Superior temporal gyrus (tissue), 1 donor: ENCODE measurements around the gene CHAD.
"Not testable (repeated sequence)": the region's sequence is repeated elsewhere in the genome, so short reads cannot be mapped to it uniquely, and the experiment has no call there.

Experiments used
- DNase-seq: peaks from one replicate; pipeline ENCODE4 v3.0.0-alpha.2; 2016; ENCODE audit errors: extremely low spot score

Gene CHAD

GRCh38 chr17:50495217-50495823 is 26.6 kb upstream of the CHAD start:
- no peak for DNase-seq

- no peak for DNase-seq
Observed at GRCh38 chr17:50493744-50494143, 25.1 kb upstream of the CHAD start.

- DNase-seq, result no peak
Observed at GRCh38 chr17:50492214-50492613, 23.5 kb upstream of the CHAD start.

- no peak for DNase-seq
Observed at GRCh38 chr17:50491505-50491904, 22.8 kb upstream of the CHAD start.

GRCh38 chr17:50488880-50489279 is 20.2 kb upstream of the CHAD start:
- no peak for DNase-seq

- no peak for DNase-seq
Observed at GRCh38 chr17:50487213-50488096, 18.8 kb upstream of the CHAD start.

- DNase-seq, result no peak
Observed at GRCh38 chr17:50484386-50485155, 15.9 kb upstream of the CHAD start.

GRCh38 chr17:50483266-50483665 is 14.6 kb upstream of the CHAD start:
- no peak for DNase-seq

GRCh38 chr17:50482516-50482915 is 13.8 kb upstream of the CHAD start:
- DNase-seq, result peak; percentile 96

GRCh38 chr17:50482110-50482509 is 13.4 kb upstream of the CHAD start:
- DNase-seq, result no peak

GRCh38 chr17:50481648-50482047 is 13.0 kb upstream of the CHAD start:
- DNase-seq, result no peak

- no peak for DNase-seq
Observed at GRCh38 chr17:50480854-50481490, 12.3 kb upstream of the CHAD start.

GRCh38 chr17:50480142-50480764 is 11.6 kb upstream of the CHAD start:
- no peak for DNase-seq

- DNase-seq, result peak; percentile 18
Observed at GRCh38 chr17:50479522-50480141, 11.0 kb upstream of the CHAD start.

GRCh38 chr17:50478391-50479381 is 10.0 kb upstream of the CHAD start, which contains the start of gene RSAD1:
TSS of gene RSAD1 (plus strand) at chr17:50478860. CDS start at chr17:50478885, 25 bp downstream.
- DNase-seq, result peak; percentile 79

GRCh38 chr17:50477976-50478375 is 9.3 kb upstream of the CHAD start:
- no peak for DNase-seq

- no peak for DNase-seq
Observed at GRCh38 chr17:50476545-50477315, 8.1 kb upstream of the CHAD start.

- not testable (repeated sequence) for DNase-seq
Observed at GRCh38 chr17:50475775-50476544, 7.3 kb upstream of the CHAD start.
